Measurements from ENCODE around the gene CACTIN.

DNA sequence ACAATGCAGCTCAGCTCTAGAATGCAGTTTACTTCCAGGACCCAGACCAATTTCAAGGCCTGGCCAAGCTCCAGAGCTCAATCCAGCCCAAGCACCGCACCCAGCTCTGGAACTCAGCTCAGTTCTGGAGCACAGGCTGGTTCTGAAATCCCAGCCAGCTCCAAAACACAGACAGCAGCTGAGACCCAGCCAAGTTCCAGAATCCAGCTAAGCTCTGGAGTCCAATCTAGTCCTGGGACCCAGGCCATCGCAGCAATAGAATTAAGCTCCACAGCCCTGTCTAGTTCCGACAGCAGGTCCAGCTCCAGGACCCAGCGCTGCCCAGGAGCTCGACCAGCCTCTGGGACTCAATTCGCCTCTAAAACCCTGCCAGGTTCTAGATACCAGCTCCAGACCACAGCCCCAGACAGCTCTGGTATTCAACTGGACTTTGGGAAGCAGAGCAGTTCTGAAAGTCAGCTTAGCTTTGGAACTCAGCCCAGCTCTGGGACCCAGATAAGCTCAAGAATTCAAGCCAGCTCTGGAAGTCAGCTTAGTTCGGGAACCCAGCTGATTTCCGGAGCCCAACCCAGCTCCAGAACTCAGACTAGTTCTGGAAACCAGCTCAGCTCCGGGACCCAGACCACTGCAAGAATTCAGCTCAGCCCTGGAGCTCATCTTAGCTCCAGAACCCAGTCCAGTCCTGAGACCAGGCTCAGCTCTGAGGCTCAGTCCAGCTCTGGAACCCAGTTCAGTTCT, 34.5 kb downstream of the CACTIN start:
- TF ChIP-seq, protein P1, sequence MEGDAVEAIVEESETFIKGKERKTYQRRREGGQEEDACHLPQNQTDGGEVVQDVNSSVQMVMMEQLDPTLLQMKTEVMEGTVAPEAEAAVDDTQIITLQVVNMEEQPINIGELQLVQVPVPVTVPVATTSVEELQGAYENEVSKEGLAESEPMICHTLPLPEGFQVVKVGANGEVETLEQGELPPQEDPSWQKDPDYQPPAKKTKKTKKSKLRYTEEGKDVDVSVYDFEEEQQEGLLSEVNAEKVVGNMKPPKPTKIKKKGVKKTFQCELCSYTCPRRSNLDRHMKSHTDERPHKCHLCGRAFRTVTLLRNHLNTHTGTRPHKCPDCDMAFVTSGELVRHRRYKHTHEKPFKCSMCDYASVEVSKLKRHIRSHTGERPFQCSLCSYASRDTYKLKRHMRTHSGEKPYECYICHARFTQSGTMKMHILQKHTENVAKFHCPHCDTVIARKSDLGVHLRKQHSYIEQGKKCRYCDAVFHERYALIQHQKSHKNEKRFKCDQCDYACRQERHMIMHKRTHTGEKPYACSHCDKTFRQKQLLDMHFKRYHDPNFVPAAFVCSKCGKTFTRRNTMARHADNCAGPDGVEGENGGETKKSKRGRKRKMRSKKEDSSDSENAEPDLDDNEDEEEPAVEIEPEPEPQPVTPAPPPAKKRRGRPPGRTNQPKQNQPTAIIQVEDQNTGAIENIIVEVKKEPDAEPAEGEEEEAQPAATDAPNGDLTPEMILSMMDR (IDR thresholded peaks at IDR 0.05; ENCODE audit: insufficient read depth, low read depth, low read length) = no peak
- TF ChIP-seq EZH2 (IDR thresholded peaks at IDR 0.05; ENCODE audit: insufficient read depth, low read length) = no peak

Measured in astrocyte (in vitro differentiated cells and primary cell).